ENCODE results near the gene PARD3B. TPM values are rescaled to one million over a fixed set of nuclear protein-coding genes. Genes with fewer than 3 reads are reported as not detected.

PARD3B gene
- total and polyA plus RNA-seq, 2 of the 13 experiments (the other 11 are each of a cell fraction or from before 2014, with no cell fraction given) = 0.71 to 2.3 TPM

- TF ChIP-seq IKZF5 (CRISPR knock-in tag; IDR thresholded peaks at IDR 0.05) = no peak
- peak; percentile 23; the same call in 1 of the 2 replicates for TF ChIP-seq PAXIP1 (CRISPR knock-in tag; conservative IDR thresholded peaks at IDR 0.05)
These were observed 686.8 kb downstream of the PARD3B start (continued) for GRCh38 chr2:205232086-205232485.

GRCh38 chr2:205235434-205235833 is 690.2 kb downstream of the PARD3B start:
- Histone ChIP-seq H3K4me3 (replicated peaks in 1 of 3; ENCODE audit: insufficient read depth in 1 of 3, low read depth in 2 of 3, low read length in 3 of 3) (no peak overlapping the region), H3K36me3 (replicated peaks in 1 of 2; ENCODE audit: control insufficient read depth in 1 of 2, insufficient read depth in 2 of 2, low read length in 2 of 2) (no peaks in the 10 kb centered on the region), H3K9me3 (ENCODE audit: low read length) (peaks cover 19% of the 10 kb centered on the region), H4K20me1 (ENCODE audit: insufficient read depth, low read length) (no peaks in the 10 kb centered on the region), H3K4me1 (ENCODE audit: insufficient read depth, low read length) (peaks cover 7% of the 10 kb centered on the region), H3K9ac (ENCODE audit: insufficient read depth, low read depth, low read length) (no peak overlapping the region), H3K79me2 (ENCODE audit: insufficient read depth, low read length) (no peaks in the 10 kb centered on the region), H3K27me3 (ENCODE audit: control insufficient read depth in 1 of 2, insufficient read depth in 2 of 2, low read length in 2 of 2) (no peaks in the 10 kb centered on the region), H3K4me2 (ENCODE audit: low read depth, low read length) (no peak overlapping the region), H3K27ac (ENCODE audit: extremely low read length, insufficient read depth, low read length) (no peak overlapping the region), H2AFZ (ENCODE audit: low read length) (no peak overlapping the region)
- FAIRE-seq = no peak
- POLR2A ChIA-PET = no interaction called here
- in situ Hi-C loops (cut with HindIII; ENCODE audit: extremely low pct_ligation_motif_present, low pct_unique_long_range_greater_than_20kb) (no loop called here), intact Hi-C loops (cut with micrococcal nuclease; ENCODE audit: unreplicated experiment) (no loop called here)
- DNase-seq (ENCODE audit: low spot score) = no peak
- CTCF ChIA-PET (ENCODE audit: low intra/inter-chr PET ratio, low total read pairs) = no interaction called here
- TF ChIP-seq CEBPB (IDR thresholded peaks at IDR 0.05; ENCODE audit: borderline replicate concordance, low read depth, low read length) = peak; percentile 79
- peak in 1 of 2 experiments; percentile 96; a peak in 2 of 4 replicates for TF ChIP-seq ATF4 (CRISPR knock-in tag; IDR thresholded peaks at IDR 0.05)
- TF ChIP-seq HCFC1 (IDR thresholded peaks at IDR 0.05; ENCODE audit: low read depth, low read length) = no peak
- peak; percentile 64; the same call in 1 of the 2 replicates for TF ChIP-seq FOSL2 (CRISPR knock-in tag; IDR thresholded peaks at IDR 0.05)
- TF ChIP-seq ZNF281 (CRISPR knock-in tag; IDR thresholded peaks at IDR 0.05; ENCODE audit: borderline replicate concordance) = no peak
- TF ChIP-seq ZNF558 (CRISPR knock-in tag; IDR thresholded peaks at IDR 0.05; ENCODE audit: borderline replicate concordance) = no peak
- peak; percentile 36; the same call in 1 of the 2 replicates for TF ChIP-seq CEBPG (CRISPR knock-in tag; IDR thresholded peaks at IDR 0.05)
- 26% methylated on average over 1 of the region's 1 CpG for WGBS (ENCODE audit: low lambda C conversion rate)
- peak; percentile 59 for ATAC-seq
- BruUV-seq (replicated peaks) = no TSS peak

All from HepG2 (cell line).